HL-60 (cell line): Measurements from ENCODE around the gene LMBR1.
"Not testable (repeated sequence)": the region's sequence is repeated elsewhere in the genome, so short reads cannot be mapped to it uniquely, and the experiment has no call there.

ENCODE experiments used
- DNase-seq, 2 experiments: peaks; one replicate each; pipeline ENCODE4 v3.0.0-alpha.2; 2010 to 2020; ENCODE audit warnings: low read depth in 1 of 2, low spot score in 1 of 2
- H3K27ac ChIP-seq: fragments of 250-450 bp; sonication (Bioruptor Pico); replicated peaks from 2 replicates; pipeline ENCODE4 v1.5.1; 2020; ENCODE audit warnings: mild to moderate bottlenecking, moderate library complexity
- H3K27me3 ChIP-seq: fragments of 250-450 bp; sonication (Bioruptor Pico); 2 replicates; pipeline ENCODE4 v1.5.1; 2021; ENCODE audit warnings: mild to moderate bottlenecking, moderate library complexity; ENCODE audit not compliant: insufficient read depth, poor library complexity, severe bottlenecking
- H3K4me3 ChIP-seq: replicated peaks from 2 replicates; pipeline ENCODE4 v1.5.1; 2011; ENCODE audit warnings: mild to moderate bottlenecking, control low read depth, low read length; ENCODE audit not compliant: insufficient read depth
- GABPA ChIP-seq: IDR thresholded peaks from 2 replicates; pipeline ENCODE4 v1.6.1; 2012; ENCODE audit warnings: low read depth
- POLR2AphosphoS5 ChIP-seq: IDR thresholded peaks from 2 replicates; pipeline ENCODE4 v1.6.1; 2012; ENCODE audit warnings: low read depth
- SPI1 ChIP-seq: IDR thresholded peaks from 2 replicates; pipeline ENCODE4 v1.6.1; 2012; ENCODE audit warnings: low read depth, mild to moderate bottlenecking, borderline replicate concordance
- TF ChIP-seq, protein P1 (sequence below): IDR thresholded peaks from 2 replicates; pipeline ENCODE4 v1.6.1; 2012; ENCODE audit warnings: low read depth; ENCODE audit not compliant: insufficient replicate concordance
- TF ChIP-seq, protein P2 (sequence below): IDR thresholded peaks from one replicate; pipeline ENCODE4 v1.5.1; 2011; ENCODE audit warnings: low read length, control low read depth, inconsistent platforms; ENCODE audit not compliant: insufficient read depth

LMBR1 gene

DNA sequence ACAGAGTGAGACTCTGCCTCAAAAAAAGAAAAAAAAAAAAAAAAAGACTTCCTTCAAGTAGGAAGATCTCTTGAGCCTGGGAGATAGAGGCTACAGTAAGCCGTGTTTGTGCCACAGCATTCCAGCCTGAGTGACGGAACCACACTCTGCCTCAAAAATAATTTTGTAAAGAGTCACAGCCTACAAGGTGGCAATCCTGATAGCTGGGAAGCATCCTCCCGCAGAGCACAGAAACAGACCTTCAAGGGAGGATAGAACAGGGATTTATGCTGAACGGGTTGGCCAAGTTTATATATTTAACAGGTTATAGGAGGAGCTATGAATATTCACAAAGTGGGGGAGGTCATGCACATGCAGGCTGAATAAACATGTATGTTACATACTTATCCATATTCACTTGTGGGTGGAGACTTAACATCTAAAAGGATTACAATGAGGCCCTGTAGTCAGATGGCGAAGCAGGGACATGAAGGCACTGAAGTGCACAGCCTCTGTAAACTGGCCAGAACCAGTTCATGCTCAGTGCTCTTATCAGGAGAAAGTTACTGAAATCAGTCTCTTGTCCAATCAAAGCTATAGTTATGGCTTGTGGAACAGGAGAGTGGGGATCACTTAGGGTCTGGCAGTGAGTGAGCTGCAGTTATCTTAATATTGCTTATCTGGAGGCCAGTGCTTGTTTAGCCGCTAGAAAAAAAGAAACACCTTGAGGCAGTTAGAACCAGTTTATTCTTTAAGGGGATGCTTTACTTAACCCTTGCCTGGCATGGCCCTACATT lies 6.8 kb downstream of the LMBR1 start:
- TF ChIP-seq GABPA (no peak), POLR2AphosphoS5 (no peak), SPI1 (no peak)
- TF ChIP-seq, protein P1, sequence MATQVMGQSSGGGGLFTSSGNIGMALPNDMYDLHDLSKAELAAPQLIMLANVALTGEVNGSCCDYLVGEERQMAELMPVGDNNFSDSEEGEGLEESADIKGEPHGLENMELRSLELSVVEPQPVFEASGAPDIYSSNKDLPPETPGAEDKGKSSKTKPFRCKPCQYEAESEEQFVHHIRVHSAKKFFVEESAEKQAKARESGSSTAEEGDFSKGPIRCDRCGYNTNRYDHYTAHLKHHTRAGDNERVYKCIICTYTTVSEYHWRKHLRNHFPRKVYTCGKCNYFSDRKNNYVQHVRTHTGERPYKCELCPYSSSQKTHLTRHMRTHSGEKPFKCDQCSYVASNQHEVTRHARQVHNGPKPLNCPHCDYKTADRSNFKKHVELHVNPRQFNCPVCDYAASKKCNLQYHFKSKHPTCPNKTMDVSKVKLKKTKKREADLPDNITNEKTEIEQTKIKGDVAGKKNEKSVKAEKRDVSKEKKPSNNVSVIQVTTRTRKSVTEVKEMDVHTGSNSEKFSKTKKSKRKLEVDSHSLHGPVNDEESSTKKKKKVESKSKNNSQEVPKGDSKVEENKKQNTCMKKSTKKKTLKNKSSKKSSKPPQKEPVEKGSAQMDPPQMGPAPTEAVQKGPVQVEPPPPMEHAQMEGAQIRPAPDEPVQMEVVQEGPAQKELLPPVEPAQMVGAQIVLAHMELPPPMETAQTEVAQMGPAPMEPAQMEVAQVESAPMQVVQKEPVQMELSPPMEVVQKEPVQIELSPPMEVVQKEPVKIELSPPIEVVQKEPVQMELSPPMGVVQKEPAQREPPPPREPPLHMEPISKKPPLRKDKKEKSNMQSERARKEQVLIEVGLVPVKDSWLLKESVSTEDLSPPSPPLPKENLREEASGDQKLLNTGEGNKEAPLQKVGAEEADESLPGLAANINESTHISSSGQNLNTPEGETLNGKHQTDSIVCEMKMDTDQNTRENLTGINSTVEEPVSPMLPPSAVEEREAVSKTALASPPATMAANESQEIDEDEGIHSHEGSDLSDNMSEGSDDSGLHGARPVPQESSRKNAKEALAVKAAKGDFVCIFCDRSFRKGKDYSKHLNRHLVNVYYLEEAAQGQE = no peak
- TF ChIP-seq, protein P2, sequence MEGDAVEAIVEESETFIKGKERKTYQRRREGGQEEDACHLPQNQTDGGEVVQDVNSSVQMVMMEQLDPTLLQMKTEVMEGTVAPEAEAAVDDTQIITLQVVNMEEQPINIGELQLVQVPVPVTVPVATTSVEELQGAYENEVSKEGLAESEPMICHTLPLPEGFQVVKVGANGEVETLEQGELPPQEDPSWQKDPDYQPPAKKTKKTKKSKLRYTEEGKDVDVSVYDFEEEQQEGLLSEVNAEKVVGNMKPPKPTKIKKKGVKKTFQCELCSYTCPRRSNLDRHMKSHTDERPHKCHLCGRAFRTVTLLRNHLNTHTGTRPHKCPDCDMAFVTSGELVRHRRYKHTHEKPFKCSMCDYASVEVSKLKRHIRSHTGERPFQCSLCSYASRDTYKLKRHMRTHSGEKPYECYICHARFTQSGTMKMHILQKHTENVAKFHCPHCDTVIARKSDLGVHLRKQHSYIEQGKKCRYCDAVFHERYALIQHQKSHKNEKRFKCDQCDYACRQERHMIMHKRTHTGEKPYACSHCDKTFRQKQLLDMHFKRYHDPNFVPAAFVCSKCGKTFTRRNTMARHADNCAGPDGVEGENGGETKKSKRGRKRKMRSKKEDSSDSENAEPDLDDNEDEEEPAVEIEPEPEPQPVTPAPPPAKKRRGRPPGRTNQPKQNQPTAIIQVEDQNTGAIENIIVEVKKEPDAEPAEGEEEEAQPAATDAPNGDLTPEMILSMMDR = no peak

DNA sequence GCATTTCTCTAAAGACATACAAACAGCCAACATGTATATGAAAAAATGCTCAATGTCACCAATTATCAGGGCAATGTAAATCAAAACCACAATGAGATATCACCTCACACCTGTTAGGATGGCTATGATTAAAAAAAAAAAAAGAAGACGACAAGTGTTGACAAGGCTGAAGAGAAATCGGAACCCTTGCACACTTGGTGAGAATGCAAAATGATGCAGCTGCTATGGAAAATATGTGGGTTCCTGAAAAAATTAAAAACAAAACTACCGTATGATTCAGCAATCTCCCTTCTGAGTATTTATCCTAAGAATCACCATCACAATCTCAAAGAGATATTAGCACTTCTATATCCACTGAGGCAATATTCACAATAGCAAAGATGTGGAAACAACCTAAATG lies 11.3 kb downstream of the LMBR1 start:
- no peak for DNase-seq

More for the DNA sequence above, 6.8 kb downstream of the LMBR1 start:
- Histone ChIP-seq H3K27ac (no peak overlapping the region), H3K27me3 (no peaks in the 10 kb centered on the region), H3K4me3 (no peak overlapping the region)
- no peak for DNase-seq

DNA sequence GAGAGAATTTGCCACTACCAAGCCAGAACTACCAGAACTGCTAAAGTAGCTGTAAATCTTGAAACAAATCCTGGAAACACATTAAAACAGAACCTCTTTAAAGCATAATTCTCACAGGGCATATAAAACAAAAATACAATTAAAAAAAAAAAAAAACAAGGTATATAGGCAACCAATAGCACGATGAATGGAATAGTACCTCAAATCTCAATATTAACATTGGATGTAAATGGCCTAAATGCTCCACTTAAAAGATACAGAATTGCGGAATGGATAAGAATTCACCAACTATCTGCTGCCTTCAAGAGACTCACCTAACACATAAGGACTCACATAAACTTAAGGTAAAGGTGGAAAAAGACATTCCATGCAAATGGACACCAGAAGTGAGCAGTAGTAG lies 17.2 kb downstream of the LMBR1 start:
- Histone ChIP-seq H3K27me3 (no peaks in the 10 kb centered on the region), H3K4me3 (no peak overlapping the region), H3K27ac (no peak overlapping the region)
- no peak for DNase-seq
- TF ChIP-seq POLR2AphosphoS5 = no peak
- TF ChIP-seq, protein P1 = no peak
- TF ChIP-seq, protein P2 = no peak
- TF ChIP-seq SPI1 = no peak
- no peak for TF ChIP-seq GABPA

More for the DNA sequence above, 11.3 kb downstream of the LMBR1 start:
- no peak for TF ChIP-seq SPI1
- TF ChIP-seq, protein P2 = no peak
- TF ChIP-seq POLR2AphosphoS5 = no peak
- TF ChIP-seq, protein P1 = no peak
- no peak overlapping the region for H3K27ac ChIP-seq
- no peaks in the 10 kb centered on the region for H3K27me3 ChIP-seq
- H3K4me3 ChIP-seq = no peak overlapping the region

DNA sequence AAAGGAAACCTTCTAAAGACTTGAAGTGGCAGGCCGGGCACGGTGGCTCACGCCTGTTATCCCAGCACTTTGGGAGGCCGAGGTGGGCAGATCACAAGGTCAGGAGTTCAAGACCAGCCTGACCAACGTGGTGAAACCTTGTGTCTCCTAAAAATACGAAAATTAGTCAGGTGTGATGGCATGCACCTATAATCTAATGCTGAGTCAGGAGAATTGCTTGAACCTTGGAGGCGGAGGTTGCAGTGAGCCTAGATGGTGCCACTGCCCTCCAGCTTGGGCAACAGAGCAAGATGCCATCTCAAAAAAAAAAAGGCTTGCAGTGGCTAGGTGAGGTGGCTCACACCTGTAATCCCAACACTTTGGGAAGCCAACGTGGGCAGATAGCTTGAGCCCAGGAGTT lies 24.6 kb downstream of the LMBR1 start:
- not testable (repeated sequence) for DNase-seq, H3K27me3 ChIP-seq, H3K4me3 ChIP-seq, H3K27ac ChIP-seq
